Activated naive CD4-positive, alpha-beta T cell treated with anti-CD3 and anti-CD28 coated beads for 36 hours (primary cell): ENCODE results near the gene ULK3. TPM values are rescaled to one million over a fixed set of nuclear protein-coding genes. Genes with fewer than 3 reads are reported as not detected.

Experiments
- CTCF ChIA-PET: fragments of 350-600 bp; sonication (Branson Sonifier 250); formaldehyde crosslinking; loops from one replicate; lab custom pipeline; 2021; ENCODE audit warnings: antibody characterized with exemption; lab: Charles Lee
- DNase-seq: peaks from one replicate; pipeline ENCODE4 v3.0.0-alpha.2; 2020
- H3K27ac Mint-ChIP-seq: one replicate; pipeline ENCODE4 v1.8.0; 2021; ENCODE audit warnings: mild to moderate bottlenecking, mixed read lengths
- H3K27me3 Mint-ChIP-seq: one replicate; pipeline ENCODE4 v1.8.0; 2021; ENCODE audit warnings: low read depth, mixed read lengths
- H3K36me3 Mint-ChIP-seq: one replicate; pipeline ENCODE4 v1.8.0; 2021; ENCODE audit warnings: low read depth, mixed read lengths
- H3K4me1 Mint-ChIP-seq: one replicate; pipeline ENCODE4 v1.8.0; 2021; ENCODE audit warnings: low read depth, mixed read lengths
- H3K4me3 Mint-ChIP-seq: one replicate; pipeline ENCODE4 v1.8.0; 2021; ENCODE audit warnings: mild to moderate bottlenecking, moderate library complexity, mixed read lengths
- H3K9me3 Mint-ChIP-seq: one replicate; pipeline ENCODE4 v1.8.0; 2021; ENCODE audit warnings: mixed read lengths
- intact Hi-C: fragments of 100-400 bp; cut with micrococcal nuclease; formaldehyde crosslinking; loops from one replicate; pipeline ENCODE4 v1.15.1; 2023
- total RNA-seq, 2 experiments: library from RNA; stranded (reverse); gene quantifications; one replicate each; pipeline ENCODE4 v1.2.3, GENCODE V29; 2021

Gene ULK3
- total RNA-seq, 2 experiments from 2014 or later = 58.9 to 69.2 TPM

GRCh38 chr15:74838746-74839525 is 4.0 kb downstream of the ULK3 start:
- Mint-ChIP-seq H3K27ac (no peak overlapping the region), H3K4me1 (peaks cover 23% of the 10 kb centered on the region), H3K36me3 (peaks cover 12% of the 10 kb centered on the region), H3K9me3 (no peaks in the 10 kb centered on the region), H3K4me3 (no peak overlapping the region), H3K27me3 (no peaks in the 10 kb centered on the region)
- CTCF ChIA-PET = interaction anchor here (3.9 kb wide), 1 partner anchor 69 kb away, joined by 35 read pairs; no protein-coding TSS in a partner anchor
- DNase-seq = no peak
- intact Hi-C loops = no loop called here

GRCh38 chr15:74838137-74838516 is 4.8 kb downstream of the ULK3 start:
- Mint-ChIP-seq H3K4me3 (no peak overlapping the region), H3K27ac (no peak overlapping the region), H3K27me3 (no peaks in the 10 kb centered on the region), H3K36me3 (peaks cover 12% of the 10 kb centered on the region), H3K9me3 (no peaks in the 10 kb centered on the region), H3K4me1 (peaks cover 21% of the 10 kb centered on the region)
- CTCF ChIA-PET = interaction anchor here (0.9 to 3.9 kb wide), 3 partner anchors 19 to 68 kb away, joined by 3 to 35 read pairs (median 3); no protein-coding TSS in a partner anchor
- DNase-seq = no peak
- intact Hi-C loops = no loop called here

GRCh38 chr15:74837482-74838136 is 5.3 kb downstream of the ULK3 start:
- Mint-ChIP-seq H3K27me3 (no peaks in the 10 kb centered on the region), H3K36me3 (peaks cover 12% of the 10 kb centered on the region), H3K4me1 (peaks cover 21% of the 10 kb centered on the region), H3K27ac (no peak overlapping the region), H3K4me3 (no peak overlapping the region), H3K9me3 (no peaks in the 10 kb centered on the region)
- CTCF ChIA-PET = interaction anchor here (0.8 to 3.9 kb wide), 4 partner anchors 14 to 67 kb away, joined by 3 to 35 read pairs (median 3); no protein-coding TSS in a partner anchor
- intact Hi-C loops = no loop called here
- no peak for DNase-seq

- H3K27me3 Mint-ChIP-seq = no peaks in the 10 kb centered on the region
- no peaks in the 10 kb centered on the region for H3K9me3 Mint-ChIP-seq
- no peak overlapping the region for H3K4me3 Mint-ChIP-seq
- no peak overlapping the region for H3K27ac Mint-ChIP-seq
- CTCF ChIA-PET = interaction anchor here (0.8 to 3.9 kb wide), 5 partner anchors 13 to 66 kb away, joined by 3 to 35 read pairs (median 3); no protein-coding TSS in a partner anchor
- DNase-seq = no peak
- H3K36me3 Mint-ChIP-seq = peaks cover 12% of the 10 kb centered on the region
- intact Hi-C loops = no loop called here
- H3K4me1 Mint-ChIP-seq = peaks cover 13% of the 10 kb centered on the region
Observed at GRCh38 chr15:74836846-74837245, 6.1 kb downstream of the ULK3 start.

GRCh38 chr15:74835312-74835823 is 7.6 kb downstream of the ULK3 start:
- H3K4me1 Mint-ChIP-seq = peaks cover 3% of the 10 kb centered on the region
- intact Hi-C loops = loop anchor here (1.0 to 2.0 kb wide), 3 partner anchors 35 to 201 kb away; no protein-coding TSS in a partner anchor
- H3K27me3 Mint-ChIP-seq = no peaks in the 10 kb centered on the region
- no peaks in the 10 kb centered on the region for H3K9me3 Mint-ChIP-seq
- H3K4me3 Mint-ChIP-seq = no peak overlapping the region
- CTCF ChIA-PET = interaction anchor here (0.6 to 3.9 kb wide), 9 partner anchors 17 to 127 kb away, joined by 3 to 35 read pairs (median 3); no protein-coding TSS in a partner anchor
- H3K27ac Mint-ChIP-seq = no peak overlapping the region
- peak; percentile 72 for DNase-seq
- H3K36me3 Mint-ChIP-seq = peaks cover 10% of the 10 kb centered on the region

GRCh38 chr15:74833376-74834107 is 9.4 kb downstream of the ULK3 start:
- H3K4me1 Mint-ChIP-seq = peaks cover 9% of the 10 kb centered on the region
- no peak overlapping the region for H3K27ac Mint-ChIP-seq
- peaks cover under 1% of the 10 kb centered on the region for H3K27me3 Mint-ChIP-seq
- intact Hi-C loops = loop anchor here (2.0 kb wide), 2 partner anchors 33 to 199 kb away; no protein-coding TSS in a partner anchor
- H3K4me3 Mint-ChIP-seq = no peak overlapping the region
- peaks cover 6% of the 10 kb centered on the region for H3K36me3 Mint-ChIP-seq
- CTCF ChIA-PET = interaction anchor here (0.7 to 3.1 kb wide), 5 partner anchors 9 to 67 kb away, joined by 3 to 18 read pairs (median 5); partner anchors contain the start of gene ULK3
- DNase-seq = no peak
- no peaks in the 10 kb centered on the region for H3K9me3 Mint-ChIP-seq

- H3K27ac Mint-ChIP-seq = no peak overlapping the region
- peaks cover 9% of the 10 kb centered on the region for H3K4me1 Mint-ChIP-seq
- peaks cover 7% of the 10 kb centered on the region for H3K27me3 Mint-ChIP-seq
- no peak overlapping the region for H3K4me3 Mint-ChIP-seq
- CTCF ChIA-PET = interaction anchor here (1.2 to 3.1 kb wide), 4 partner anchors 10 to 62 kb away, joined by 4 to 18 read pairs (median 6); partner anchors contain the start of gene ULK3
- no peak for DNase-seq
- no peaks in the 10 kb centered on the region for H3K9me3 Mint-ChIP-seq
- intact Hi-C loops = no loop called here
- peaks cover 6% of the 10 kb centered on the region for H3K36me3 Mint-ChIP-seq
Observed at GRCh38 chr15:74832826-74833225, 10.1 kb downstream of the ULK3 start.

- Mint-ChIP-seq H3K27ac (no peak overlapping the region), H3K27me3 (peaks cover 16% of the 10 kb centered on the region), H3K9me3 (no peaks in the 10 kb centered on the region), H3K4me3 (no peak overlapping the region), H3K4me1 (peaks cover 9% of the 10 kb centered on the region), H3K36me3 (peaks cover 5% of the 10 kb centered on the region)
- CTCF ChIA-PET = interaction anchor here (1.1 to 3.1 kb wide), 3 partner anchors 11 to 61 kb away, joined by 4 to 18 read pairs (median 5); partner anchors contain the start of gene ULK3
- intact Hi-C loops = no loop called here
- DNase-seq = no peak
Observed at GRCh38 chr15:74831813-74832495, 11.0 kb downstream of the ULK3 start.

- no peak overlapping the region for H3K4me3 Mint-ChIP-seq
- intact Hi-C loops = no loop called here
- peaks cover 9% of the 10 kb centered on the region for H3K4me1 Mint-ChIP-seq
- no peaks in the 10 kb centered on the region for H3K9me3 Mint-ChIP-seq
- H3K36me3 Mint-ChIP-seq = peaks cover 3% of the 10 kb centered on the region
- CTCF ChIA-PET = interaction anchor here (0.6 to 1.9 kb wide), 5 partner anchors 15 to 121 kb away, joined by 3 to 5 read pairs (median 4); no protein-coding TSS in a partner anchor
- no peak for DNase-seq
- peaks cover 21% of the 10 kb centered on the region for H3K27me3 Mint-ChIP-seq
- H3K27ac Mint-ChIP-seq = no peak overlapping the region
Observed at GRCh38 chr15:74830868-74831267, 12.1 kb downstream of the ULK3 start.

GRCh38 chr15:74829991-74830390 is 13.0 kb downstream of the ULK3 start:
- Mint-ChIP-seq H3K4me3 (no peak overlapping the region), H3K27ac (no peak overlapping the region)

GRCh38 chr15:74829486-74829885 is 13.5 kb downstream of the ULK3 start:
- Mint-ChIP-seq H3K27me3 (peaks cover 21% of the 10 kb centered on the region), H3K9me3 (no peaks in the 10 kb centered on the region), H3K27ac (no peak overlapping the region), H3K4me1 (peaks cover 6% of the 10 kb centered on the region), H3K4me3 (no peak overlapping the region), H3K36me3 (no peaks in the 10 kb centered on the region)
- intact Hi-C loops = loop anchor here (5.0 kb wide), 1 partner anchor 168 kb away; the partner anchor contains the start of gene SCAMP5
- CTCF ChIA-PET = interaction anchor here (0.8 to 2.7 kb wide), 4 partner anchors 58 to 197 kb away, joined by 3 to 10 read pairs (median 4); no protein-coding TSS in a partner anchor
- no peak for DNase-seq

More at GRCh38 chr15:74829991-74830390, 13.0 kb downstream of the ULK3 start:
- Mint-ChIP-seq H3K36me3 (peaks cover under 1% of the 10 kb centered on the region), H3K27me3 (peaks cover 21% of the 10 kb centered on the region), H3K4me1 (peaks cover 7% of the 10 kb centered on the region), H3K9me3 (no peaks in the 10 kb centered on the region)
- CTCF ChIA-PET = interaction anchor here (0.8 to 2.7 kb wide), 3 partner anchors 59 to 195 kb away, joined by 3 to 10 read pairs (median 5); no protein-coding TSS in a partner anchor
- intact Hi-C loops = loop anchor here (5.0 kb wide), 1 partner anchor 167 kb away; the partner anchor contains the start of gene SCAMP5
- DNase-seq = no peak
